Neuron (in vitro differentiated cells): ENCODE measurements around the gene TUBA3C.
"Not testable (repeated sequence)": the region's sequence is repeated elsewhere in the genome, so short reads cannot be mapped to it uniquely, and the experiment has no call there.

Source experiments
- H2AFZ ChIP-seq: one replicate; pipeline ENCODE4 v1.6.1; 2013; ENCODE audit warnings: low read depth, mild to moderate bottlenecking, inconsistent platforms, low read length, moderate library complexity
- H3K27me3 ChIP-seq: one replicate; pipeline ENCODE4 v1.6.1; 2013; ENCODE audit warnings: low read length; ENCODE audit not compliant: insufficient read depth
- H3K36me3 ChIP-seq: one replicate; pipeline ENCODE4 v1.6.1; 2013; ENCODE audit warnings: low read length; ENCODE audit not compliant: insufficient read depth
- H3K4me1 ChIP-seq: one replicate; pipeline ENCODE4 v1.6.1; 2013; ENCODE audit warnings: low read length; ENCODE audit not compliant: insufficient read depth
- H3K4me3 ChIP-seq: 2 replicates; pipeline ENCODE4 v1.5.1; 2013; ENCODE audit warnings: mild to moderate bottlenecking, low read length, moderate library complexity
- H3K9me3 ChIP-seq: one replicate; pipeline ENCODE4 v1.6.1; 2013; ENCODE audit warnings: low read length

The TUBA3C gene

GRCh38 chr13:19181621-19182485 lies at the start of gene TUBA3C:
Gene TUBA3C (minus strand): TSS chr13:19181824. CDS start chr13:19181747, 77 bp downstream.
- H3K36me3 ChIP-seq = no peaks in the 10 kb centered on the region
- H3K4me1 ChIP-seq = no peaks in the 10 kb centered on the region
- H3K9me3 ChIP-seq = no peaks in the 10 kb centered on the region
- no peaks in the 10 kb centered on the region for H3K27me3 ChIP-seq
- H3K4me3 ChIP-seq = no peak within 1 kb of the TSS
- H2AFZ ChIP-seq = no peak within 1 kb of the TSS

DNA sequence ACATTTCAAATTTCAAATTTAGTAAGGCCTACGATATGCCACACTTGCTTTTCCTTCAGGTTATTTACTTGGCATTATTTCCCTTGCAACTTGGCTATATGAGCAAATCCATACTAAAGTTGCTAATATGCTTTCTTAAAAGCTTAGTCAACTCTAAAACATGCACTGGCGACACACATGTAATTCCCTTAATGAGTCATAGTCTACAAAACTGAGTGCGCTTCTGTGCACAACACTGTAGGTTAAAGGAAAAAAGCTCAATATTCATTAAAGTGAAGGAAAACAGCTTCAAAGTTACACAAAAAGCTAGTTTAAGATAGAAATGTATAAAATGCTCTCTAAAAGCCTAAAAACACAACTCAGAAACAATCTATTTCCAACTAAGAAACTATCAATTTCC lies 25.8 kb upstream of the TUBA3C start:
- not testable (repeated sequence) for H3K27me3 ChIP-seq, H2AFZ ChIP-seq, H3K36me3 ChIP-seq, H3K9me3 ChIP-seq, H3K4me3 ChIP-seq, H3K4me1 ChIP-seq

- not testable (repeated sequence) for H3K4me1 ChIP-seq, H3K4me3 ChIP-seq, H2AFZ ChIP-seq, H3K36me3 ChIP-seq, H3K9me3 ChIP-seq, H3K27me3 ChIP-seq
Measured at GRCh38 chr13:19192622-19193021, 11.0 kb upstream of the TUBA3C start.

GRCh38 chr13:19189911-19190310 lies 8.3 kb upstream of the TUBA3C start:
- H3K4me3 ChIP-seq, H3K27me3 ChIP-seq, H3K36me3 ChIP-seq, H3K9me3 ChIP-seq, H3K4me1 ChIP-seq, H2AFZ ChIP-seq: not testable (repeated sequence)

DNA sequence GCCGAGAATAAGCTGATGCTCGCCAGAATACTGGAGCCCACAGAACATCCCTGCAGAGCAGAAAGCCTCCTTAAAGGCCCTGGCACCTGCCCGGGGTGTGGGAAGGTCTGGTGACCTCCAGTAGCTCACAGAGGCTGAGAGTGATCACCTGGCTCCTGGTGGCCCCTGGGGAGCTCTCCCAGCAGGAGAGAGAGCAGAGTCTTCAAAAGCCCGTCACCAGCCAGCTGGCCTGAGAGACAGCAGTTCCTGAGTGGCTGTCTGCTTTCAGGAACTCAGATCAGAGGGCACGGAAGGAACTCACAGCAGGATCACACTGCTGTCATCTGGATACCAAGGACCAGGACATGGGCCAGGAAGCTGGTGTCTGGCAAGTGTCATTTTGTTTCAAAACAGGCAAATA lies 7.7 kb upstream of the TUBA3C start:
- H3K9me3 ChIP-seq, H3K36me3 ChIP-seq, H3K4me1 ChIP-seq, H2AFZ ChIP-seq, H3K27me3 ChIP-seq, H3K4me3 ChIP-seq: not testable (repeated sequence)

DNA sequence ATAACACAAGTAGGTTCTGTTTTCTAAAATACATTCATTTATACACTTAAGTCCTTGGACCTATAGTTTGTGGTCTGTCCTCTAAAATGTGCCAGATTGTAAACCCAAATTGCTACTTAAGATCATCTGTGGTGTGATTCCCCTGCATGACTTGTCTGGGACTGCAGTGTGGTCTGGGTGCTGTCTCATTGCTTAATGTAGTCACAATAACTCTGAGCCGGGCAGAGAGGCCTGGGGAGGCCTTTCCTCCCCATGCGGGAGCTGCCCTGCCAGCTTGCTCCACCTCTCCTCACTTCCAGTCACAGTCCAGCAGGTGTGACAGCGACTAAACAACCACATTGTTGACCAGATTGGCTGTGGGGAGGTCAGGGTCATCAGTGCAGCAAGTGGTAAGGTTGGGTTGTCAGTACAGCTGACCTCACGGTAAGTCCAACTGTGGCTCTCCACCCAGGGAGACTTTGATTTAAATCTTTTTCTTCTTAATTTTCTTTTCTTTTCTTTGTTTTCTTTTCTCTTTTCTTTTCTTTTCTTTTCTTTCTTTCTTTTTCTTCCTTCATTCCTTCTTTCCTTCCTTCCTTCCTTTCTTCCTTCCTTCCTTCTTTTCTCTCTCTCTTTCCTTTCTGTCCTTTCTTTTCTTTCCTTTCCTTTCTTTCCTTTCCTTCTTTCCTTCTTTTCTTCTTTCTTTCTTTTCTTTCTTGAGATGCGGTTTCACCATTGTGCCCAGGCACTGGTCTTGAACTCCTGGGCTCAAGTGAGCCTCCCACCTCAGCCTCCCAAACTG lies 4.4 kb upstream of the TUBA3C start:
- Histone ChIP-seq H2AFZ (no peak overlapping the region), H3K36me3 (no peaks in the 10 kb centered on the region), H3K4me1 (no peaks in the 10 kb centered on the region), H3K4me3 (no peak overlapping the region), H3K27me3 (no peaks in the 10 kb centered on the region), H3K9me3 (no peaks in the 10 kb centered on the region)

DNA sequence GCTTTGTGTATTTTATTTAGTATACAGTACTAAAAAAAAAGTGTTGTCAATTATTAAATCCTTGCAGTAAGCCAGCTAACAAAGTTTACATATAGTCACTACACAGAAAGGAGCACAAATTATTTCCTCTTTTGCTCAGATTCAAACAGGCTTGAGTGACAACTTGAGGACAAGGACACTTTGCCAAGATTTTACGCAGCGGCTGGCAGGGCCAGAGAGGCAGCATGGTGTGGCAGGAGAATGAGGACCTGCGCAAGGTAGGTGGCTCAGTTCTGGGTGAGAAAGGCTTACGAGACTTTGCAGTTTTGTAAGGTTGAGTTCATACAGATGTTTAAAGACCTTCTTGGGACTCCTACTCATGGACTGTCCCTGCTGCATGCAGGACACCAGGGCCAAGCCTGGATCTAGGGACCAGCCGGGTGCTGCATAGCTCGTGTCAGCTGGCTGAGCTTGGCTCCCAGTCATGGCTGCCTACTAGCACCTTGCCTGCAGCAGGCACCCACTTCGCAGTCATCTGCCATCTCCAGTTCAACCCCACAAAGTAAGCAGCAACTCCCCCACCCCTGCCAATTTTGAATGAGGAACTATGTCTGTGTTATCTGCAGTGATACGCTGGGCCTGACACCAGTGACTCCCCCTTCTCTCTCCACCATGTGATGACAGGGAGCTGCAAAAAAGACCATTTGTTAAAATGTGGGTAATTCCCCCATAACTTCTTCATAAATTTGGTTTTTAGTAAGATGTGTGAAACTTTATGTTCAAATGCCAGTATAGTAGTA lies 3.7 kb upstream of the TUBA3C start:
- H3K4me3 ChIP-seq = no peak overlapping the region
- no peaks in the 10 kb centered on the region for H3K27me3 ChIP-seq
- no peaks in the 10 kb centered on the region for H3K36me3 ChIP-seq
- no peak overlapping the region for H2AFZ ChIP-seq
- H3K4me1 ChIP-seq = no peaks in the 10 kb centered on the region
- H3K9me3 ChIP-seq = no peaks in the 10 kb centered on the region

DNA sequence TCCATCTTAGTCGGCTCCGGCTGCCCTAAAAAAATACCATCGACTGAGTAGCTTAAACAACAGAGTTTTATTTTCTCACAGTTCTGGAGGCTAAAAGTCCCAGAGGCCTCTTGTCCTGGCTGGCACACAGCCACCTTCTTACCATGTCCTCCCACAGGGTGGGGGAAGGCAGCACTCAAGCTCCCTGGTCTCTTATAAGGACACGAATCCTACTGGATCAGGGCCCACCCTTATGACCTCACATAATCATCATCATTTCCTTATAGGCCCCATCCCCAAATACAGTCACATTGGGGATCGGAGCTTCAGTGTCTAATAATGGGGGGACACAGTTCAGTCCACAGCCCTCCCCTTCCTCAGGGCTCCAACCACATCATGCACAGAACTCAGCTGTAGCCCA lies 2.6 kb upstream of the TUBA3C start:
- Histone ChIP-seq H2AFZ (no peak overlapping the region), H3K4me3 (no peak overlapping the region), H3K9me3 (no peaks in the 10 kb centered on the region), H3K4me1 (no peaks in the 10 kb centered on the region), H3K27me3 (no peaks in the 10 kb centered on the region), H3K36me3 (no peaks in the 10 kb centered on the region)

GRCh38 chr13:19183676-19184075 lies 2.1 kb upstream of the TUBA3C start:
- no peaks in the 10 kb centered on the region for H3K9me3 ChIP-seq

GRCh38 chr13:19182536-19182935 lies 912 bp upstream of the TUBA3C start:
- Histone ChIP-seq H3K4me1 (no peaks in the 10 kb centered on the region), H3K4me3 (no peak overlapping the region), H3K27me3 (no peaks in the 10 kb centered on the region), H3K9me3 (no peaks in the 10 kb centered on the region), H3K36me3 (no peaks in the 10 kb centered on the region), H2AFZ (no peak overlapping the region)

More at GRCh38 chr13:19183676-19184075, 2.1 kb upstream of the TUBA3C start:
- H3K27me3 ChIP-seq = no peaks in the 10 kb centered on the region
- no peak overlapping the region for H2AFZ ChIP-seq
- H3K4me3 ChIP-seq = no peak overlapping the region
- no peaks in the 10 kb centered on the region for H3K4me1 ChIP-seq
- no peaks in the 10 kb centered on the region for H3K36me3 ChIP-seq

DNA sequence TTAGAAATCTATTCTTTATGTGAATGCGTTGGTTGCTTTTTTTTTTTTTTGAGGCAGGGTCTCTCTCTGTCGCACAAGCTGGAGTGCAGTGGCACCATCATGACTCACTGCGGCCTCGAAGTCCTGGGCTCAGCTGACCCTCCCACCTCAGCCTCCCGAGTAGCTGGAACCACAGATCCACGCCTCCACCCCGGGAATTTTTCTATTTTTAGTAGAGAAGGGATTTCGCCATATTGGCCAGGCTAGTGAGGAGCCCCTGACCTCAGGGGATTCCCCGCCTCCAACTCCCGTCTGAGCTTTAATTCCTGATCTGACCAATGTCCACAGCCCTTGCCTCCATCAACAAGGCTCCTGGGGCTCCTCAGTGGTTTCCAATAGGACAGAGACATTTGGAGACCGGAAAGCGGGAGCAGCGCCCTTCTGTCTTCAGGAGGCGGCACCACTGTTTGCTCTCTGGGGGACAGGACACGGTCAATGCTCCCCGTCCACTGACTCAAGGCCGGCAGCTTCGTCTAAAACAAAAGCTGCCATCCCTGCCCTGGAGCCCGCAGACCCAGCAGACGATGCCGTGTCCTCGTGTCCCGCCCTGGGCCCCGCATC lies 503 bp downstream of the TUBA3C start:
- no peaks in the 10 kb centered on the region for H3K9me3 ChIP-seq
- H3K4me3 ChIP-seq = no peak overlapping the region
- H3K4me1 ChIP-seq = no peaks in the 10 kb centered on the region
- H3K27me3 ChIP-seq = no peaks in the 10 kb centered on the region
- H3K36me3 ChIP-seq = no peaks in the 10 kb centered on the region
- H2AFZ ChIP-seq = no peak overlapping the region

DNA sequence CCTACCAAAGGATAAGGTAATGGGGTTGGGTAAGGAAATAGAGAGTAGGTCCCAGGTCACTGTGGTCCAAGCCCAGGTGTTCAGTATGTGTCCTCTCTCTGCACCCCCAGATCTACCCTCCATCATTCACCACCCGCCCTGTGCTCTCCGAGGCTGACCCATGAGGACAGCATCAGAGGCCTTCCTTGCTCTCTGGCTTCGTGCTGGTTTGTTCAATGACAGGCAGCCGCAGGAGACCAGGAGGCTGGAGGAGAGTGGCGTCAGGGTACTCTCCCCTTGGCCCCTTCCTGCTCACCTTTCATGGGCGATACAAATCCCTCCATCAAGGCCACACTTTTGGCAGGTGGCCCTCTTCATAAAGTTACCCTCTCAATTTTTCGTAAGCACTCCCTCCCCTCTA lies 1.7 kb downstream of the TUBA3C start:
- Histone ChIP-seq H3K4me1 (no peaks in the 10 kb centered on the region), H2AFZ (no peak overlapping the region), H3K4me3 (no peak overlapping the region), H3K9me3 (no peaks in the 10 kb centered on the region), H3K36me3 (no peaks in the 10 kb centered on the region), H3K27me3 (no peaks in the 10 kb centered on the region)
